ENCODE data around the gene COPS8.

Gene COPS8

DNA sequence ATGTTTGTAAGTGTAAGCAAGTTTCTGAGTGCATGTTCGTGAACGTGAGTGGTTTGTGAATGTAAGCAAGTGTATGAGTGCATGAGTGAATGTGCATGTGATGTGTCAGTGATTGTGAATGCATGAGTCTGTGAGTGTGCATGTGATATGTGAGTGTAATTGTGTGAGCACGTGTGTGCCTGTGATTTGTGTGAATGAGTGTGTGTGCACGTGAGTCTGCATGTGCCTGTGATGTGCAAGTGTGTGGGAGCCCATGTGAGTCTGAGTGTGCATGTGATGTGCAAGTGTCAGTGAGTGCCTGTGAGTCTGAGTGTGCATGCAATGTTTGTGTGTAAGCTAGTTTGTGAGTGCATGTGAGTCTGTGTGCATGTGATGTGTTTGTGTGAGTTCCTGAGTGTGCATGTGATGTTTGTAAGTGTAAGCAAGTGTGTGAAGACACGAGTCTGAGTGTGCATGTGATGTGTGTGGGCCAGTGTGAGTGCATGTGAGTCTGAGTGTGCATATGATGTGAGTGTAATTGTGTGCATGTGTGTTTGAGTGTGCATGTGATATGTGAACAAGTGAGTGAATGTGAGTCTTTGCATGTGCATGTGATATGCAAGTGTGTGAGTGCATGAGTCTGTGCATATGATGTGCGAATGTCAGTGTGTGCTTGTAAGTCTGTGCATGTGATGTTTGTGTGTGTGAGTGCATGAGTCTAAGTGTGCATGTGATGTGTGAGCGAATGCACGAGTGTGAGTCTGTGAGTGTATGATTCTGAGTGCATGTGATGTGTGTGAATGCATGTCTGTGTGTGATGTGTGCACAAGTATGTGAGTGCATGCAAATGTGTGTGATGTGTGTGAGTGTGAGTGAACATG lies 45.1 kb downstream of the COPS8 start:
- no peak for DNase-seq (ENCODE audit: low read depth)
- no peak for TF ChIP-seq CTCF (IDR thresholded peaks at IDR 0.05; ENCODE audit: low read length, missing control alignments)
- H3K4me3 ChIP-seq (replicated peaks; ENCODE audit: low read depth, low read length): no peak overlapping the region

GRCh38 chr2:237131749-237132533 lies 46.3 kb downstream of the COPS8 start:
- TF ChIP-seq CTCF (IDR thresholded peaks at IDR 0.05; ENCODE audit: low read length, missing control alignments): no peak
- DNase-seq (ENCODE audit: low read depth): no peak
- no peak overlapping the region for H3K4me3 ChIP-seq (replicated peaks; ENCODE audit: low read depth, low read length)

DNA sequence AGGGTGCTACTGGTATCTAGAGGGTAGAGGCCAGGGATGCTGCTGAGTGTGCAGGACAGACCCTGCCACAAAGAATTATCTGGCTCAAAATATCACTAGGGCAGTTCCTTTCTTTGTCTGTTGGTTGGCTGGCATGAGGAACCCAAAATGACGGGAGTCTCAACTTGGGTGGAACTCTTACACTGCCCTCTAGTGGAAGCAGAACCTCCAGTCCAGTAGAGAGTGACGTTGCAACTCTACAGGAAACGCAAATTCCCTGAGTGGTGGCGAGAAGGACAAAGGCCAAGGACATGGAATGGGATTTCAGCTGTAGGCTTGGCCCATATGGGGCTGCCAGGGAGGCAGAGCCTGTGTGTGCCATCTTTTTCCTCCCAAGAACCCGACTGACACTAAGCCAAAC lies 47.1 kb downstream of the COPS8 start:
- no peak overlapping the region for H3K4me3 ChIP-seq (replicated peaks; ENCODE audit: low read depth, low read length)
- DNase-seq (ENCODE audit: low read depth): no peak
- TF ChIP-seq CTCF (IDR thresholded peaks at IDR 0.05; ENCODE audit: low read length, missing control alignments): peak; percentile 18

DNA sequence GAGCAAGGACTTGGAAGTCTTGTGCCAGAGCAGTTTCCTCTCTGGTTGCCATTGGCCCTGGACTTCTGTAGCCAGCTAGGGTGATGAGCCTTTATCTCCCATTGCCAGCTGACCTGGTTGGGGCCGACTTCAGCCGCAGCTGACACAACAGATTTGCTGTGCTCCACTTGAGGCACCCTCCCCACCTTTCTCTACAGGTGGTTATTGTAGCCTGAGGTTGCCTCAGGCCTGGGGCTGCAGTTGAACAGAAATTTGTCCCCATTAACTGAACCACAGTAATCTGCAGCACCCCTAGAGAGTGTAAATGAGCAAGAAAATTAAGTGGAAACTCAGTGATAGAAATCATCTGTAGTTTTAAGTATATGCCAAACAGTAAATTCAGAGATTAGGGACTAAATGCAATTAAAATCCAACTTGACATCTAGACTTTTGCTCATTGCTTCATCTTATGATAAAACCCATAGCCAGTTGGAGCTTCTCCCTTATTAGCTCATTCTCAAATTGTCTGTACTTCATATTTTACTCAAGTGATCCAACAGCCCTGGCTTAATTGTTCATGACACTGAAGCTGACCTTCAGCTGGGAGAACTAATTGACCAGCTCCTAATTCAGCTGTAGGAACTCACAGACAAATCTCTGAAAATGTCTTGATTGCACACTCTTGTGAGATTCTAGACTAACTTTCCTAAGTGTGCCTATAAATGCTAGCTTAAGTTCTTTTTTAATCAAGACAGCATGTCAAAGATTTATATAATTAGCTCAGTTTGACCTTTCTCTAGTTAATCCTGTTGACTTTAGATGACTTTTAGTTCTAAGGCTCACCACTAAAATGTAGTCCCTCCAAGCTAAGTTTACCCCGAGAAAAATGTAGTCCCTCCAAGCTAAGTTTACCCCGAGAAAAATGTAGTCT lies 48.9 kb downstream of the COPS8 start:
- DNase-seq (ENCODE audit: low read depth): no peak
- H3K4me3 ChIP-seq (replicated peaks; ENCODE audit: low read depth, low read length): no peak overlapping the region
- TF ChIP-seq CTCF (IDR thresholded peaks at IDR 0.05; ENCODE audit: low read length, missing control alignments): no peak

DNA sequence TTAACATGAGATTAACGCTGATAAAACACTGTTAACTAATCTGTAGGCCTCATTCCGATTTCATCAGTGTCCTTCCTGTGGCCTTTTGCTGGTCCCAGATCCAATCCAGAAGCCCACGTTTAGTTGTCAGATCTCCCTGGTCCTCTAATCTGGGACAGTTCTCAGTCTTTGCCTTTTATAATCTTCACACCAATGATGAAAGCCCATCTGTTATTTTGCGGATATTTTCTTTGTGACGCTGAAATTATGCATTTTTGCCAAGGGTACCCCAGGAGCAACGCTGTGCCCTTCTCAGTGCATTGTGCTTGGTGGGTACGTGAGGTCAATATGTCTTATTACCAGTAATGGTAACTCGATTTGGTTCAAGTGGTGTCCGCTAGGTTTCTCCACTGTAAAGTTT lies 51.1 kb downstream of the COPS8 start:
- TF ChIP-seq CTCF (IDR thresholded peaks at IDR 0.05; ENCODE audit: low read length, missing control alignments): no peak
- no peak overlapping the region for H3K4me3 ChIP-seq (replicated peaks; ENCODE audit: low read depth, low read length)
- DNase-seq (ENCODE audit: low read depth): no peak

GRCh38 chr2:237137626-237138323 lies 52.1 kb downstream of the COPS8 start:
- DNase-seq (ENCODE audit: low read depth): no peak
- TF ChIP-seq CTCF (IDR thresholded peaks at IDR 0.05; ENCODE audit: low read length, missing control alignments): no peak
- H3K4me3 ChIP-seq (replicated peaks; ENCODE audit: low read depth, low read length): no peak overlapping the region

Data from fibroblast of pulmonary artery (primary cell).